ENCODE results near the gene ITGAV. TPM values are rescaled to one million over a fixed set of nuclear protein-coding genes. Genes with fewer than 3 reads are reported as not detected.

ITGAV gene
- total RNA-seq, 4 donors from 2014 or later: 28.9 to 67.0 (median 52.1) TPM

- intact Hi-C loops (cut with DNase I; ENCODE audit: low total_unique reads): loop anchor here (5.0 kb wide), 1 partner anchor 97 kb away; no protein-coding TSS in a partner anchor
- no peak overlapping the region for H3K27ac ChIP-seq
- peaks cover 0 to 12% (median 4%) of the 10 kb centered on the region in 4 donors for H3K4me1 ChIP-seq
- no peaks in the 10 kb centered on the region for H3K36me3 ChIP-seq
- in situ Hi-C loops (cut with MboI; ENCODE audit: low pct_ligation_motif_present in 1 of 4, low pct_unique_long_range_greater_than_20kb in 1 of 4, low sequenced_read_pairs in 3 of 4): no loop called here
- no peak for DNase-seq
- 87 to 97% methylated on average over 3 of the region's 3 CpGs for WGBS, 2 donors (ENCODE audit: low coverage in 1 of 2)
- no peaks in the 10 kb centered on the region for H3K9me3 ChIP-seq
- TF ChIP-seq POLR2AphosphoS5 (IDR thresholded peaks at IDR 0.05) (no peak), EP300 (IDR thresholded peaks at IDR 0.05; ENCODE audit: low read depth) (no peak), POLR2A (IDR thresholded peaks at IDR 0.05) (no peak)
- TF ChIP-seq, protein P1, sequence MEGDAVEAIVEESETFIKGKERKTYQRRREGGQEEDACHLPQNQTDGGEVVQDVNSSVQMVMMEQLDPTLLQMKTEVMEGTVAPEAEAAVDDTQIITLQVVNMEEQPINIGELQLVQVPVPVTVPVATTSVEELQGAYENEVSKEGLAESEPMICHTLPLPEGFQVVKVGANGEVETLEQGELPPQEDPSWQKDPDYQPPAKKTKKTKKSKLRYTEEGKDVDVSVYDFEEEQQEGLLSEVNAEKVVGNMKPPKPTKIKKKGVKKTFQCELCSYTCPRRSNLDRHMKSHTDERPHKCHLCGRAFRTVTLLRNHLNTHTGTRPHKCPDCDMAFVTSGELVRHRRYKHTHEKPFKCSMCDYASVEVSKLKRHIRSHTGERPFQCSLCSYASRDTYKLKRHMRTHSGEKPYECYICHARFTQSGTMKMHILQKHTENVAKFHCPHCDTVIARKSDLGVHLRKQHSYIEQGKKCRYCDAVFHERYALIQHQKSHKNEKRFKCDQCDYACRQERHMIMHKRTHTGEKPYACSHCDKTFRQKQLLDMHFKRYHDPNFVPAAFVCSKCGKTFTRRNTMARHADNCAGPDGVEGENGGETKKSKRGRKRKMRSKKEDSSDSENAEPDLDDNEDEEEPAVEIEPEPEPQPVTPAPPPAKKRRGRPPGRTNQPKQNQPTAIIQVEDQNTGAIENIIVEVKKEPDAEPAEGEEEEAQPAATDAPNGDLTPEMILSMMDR (IDR thresholded peaks at IDR 0.05): no peak
- no peak overlapping the region for H3K4me3 ChIP-seq
- H3K27me3 ChIP-seq: no peaks in the 10 kb centered on the region
Measured at GRCh38 chr2:186599186-186599778, 9.4 kb downstream of the ITGAV start.

DNA sequence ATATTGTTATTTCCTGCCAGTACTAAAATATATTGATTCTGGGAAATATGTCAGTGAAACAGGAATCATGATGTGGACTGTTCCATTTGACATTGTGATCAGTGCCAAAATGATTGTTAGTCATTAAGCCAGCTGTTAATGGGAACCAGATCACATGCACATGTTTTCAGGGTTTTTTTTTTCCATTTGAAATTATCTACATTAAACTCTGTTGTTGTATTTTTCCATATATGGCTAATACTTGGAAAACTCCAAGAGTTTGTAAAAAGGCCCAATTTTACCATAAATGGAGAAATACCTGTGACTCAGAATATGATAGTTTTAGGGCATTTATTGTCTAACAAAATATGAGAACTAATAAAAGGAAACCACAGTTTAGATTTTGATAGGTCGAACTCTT lies 13.4 kb downstream of the ITGAV start:
- DNase-seq: no peak
- H3K36me3 ChIP-seq: no peaks in the 10 kb centered on the region
- no peak overlapping the region for H3K4me3 ChIP-seq
- no peaks in the 10 kb centered on the region for H3K9me3 ChIP-seq
- H3K27ac ChIP-seq: no peak overlapping the region
- in situ Hi-C loops (cut with MboI; ENCODE audit: low pct_ligation_motif_present in 1 of 4, low pct_unique_long_range_greater_than_20kb in 1 of 4, low sequenced_read_pairs in 3 of 4): no loop called here
- peaks cover 0 to 2% (median 0%) of the 10 kb centered on the region in 4 donors for H3K4me1 ChIP-seq
- H3K27me3 ChIP-seq: no peaks in the 10 kb centered on the region
- intact Hi-C loops (cut with DNase I; ENCODE audit: low total_unique reads): no loop called here
- 78 to 92% methylated on average over 1 of the region's 1 CpG for WGBS, 2 donors (ENCODE audit: low coverage in 1 of 2)
- TF ChIP-seq POLR2AphosphoS5 (IDR thresholded peaks at IDR 0.05) (no peak), EP300 (IDR thresholded peaks at IDR 0.05; ENCODE audit: low read depth) (no peak), POLR2A (IDR thresholded peaks at IDR 0.05) (no peak)
- TF ChIP-seq, protein P1 (IDR thresholded peaks at IDR 0.05): no peak

- H3K4me1 ChIP-seq: no peaks in the 10 kb centered on the region
- 83% methylated on average over 3 of the region's 3 CpGs; no CpG with 5 or more reads in 1 of the 2 donors for WGBS, 2 donors (ENCODE audit: low coverage in 1 of 2)
- in situ Hi-C loops (cut with MboI; ENCODE audit: low pct_ligation_motif_present in 1 of 4, low pct_unique_long_range_greater_than_20kb in 1 of 4, low sequenced_read_pairs in 3 of 4): no loop called here
Measured at GRCh38 chr2:186605041-186605440, 15.2 kb downstream of the ITGAV start.

DNA sequence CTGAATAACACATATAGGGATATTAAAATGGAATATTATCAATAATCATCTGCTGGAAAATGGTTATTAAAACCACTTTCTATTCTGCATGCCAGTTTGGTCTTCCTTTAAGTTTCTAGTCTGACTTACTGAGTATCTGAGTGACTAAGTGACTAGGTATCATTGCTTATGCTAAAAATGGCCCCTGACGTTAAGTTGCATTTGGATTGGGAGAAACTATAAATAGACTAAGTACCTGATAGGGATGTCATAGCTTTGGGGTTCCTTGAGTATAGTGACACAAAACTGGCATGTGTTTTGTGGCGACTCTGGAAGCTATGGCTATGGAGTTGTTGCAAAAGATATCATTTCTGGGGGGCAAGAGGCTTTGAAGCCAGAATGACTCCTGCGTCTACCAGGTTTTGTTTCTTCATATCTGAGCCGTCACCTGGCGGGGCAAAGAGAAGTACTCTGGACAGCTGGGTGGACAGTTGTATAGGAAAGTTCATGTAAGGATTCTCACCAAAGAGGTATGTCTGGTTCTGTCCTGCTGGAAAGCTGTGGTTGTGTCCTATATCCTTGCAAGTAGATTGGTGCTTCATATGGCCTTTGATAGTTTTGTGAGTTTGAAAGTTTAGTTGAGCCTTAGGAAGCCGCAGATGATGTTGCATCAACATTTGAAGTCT lies 17.9 kb downstream of the ITGAV start:
- in situ Hi-C loops (cut with MboI; ENCODE audit: low pct_ligation_motif_present in 1 of 4, low pct_unique_long_range_greater_than_20kb in 1 of 4, low sequenced_read_pairs in 3 of 4) (no loop called here), intact Hi-C loops (cut with DNase I; ENCODE audit: low total_unique reads) (no loop called here)
- 96 to 100% methylated on average over 2 to 6 of the region's 6 CpGs for WGBS, 2 donors (ENCODE audit: low coverage in 1 of 2)

More at GRCh38 chr2:186605041-186605440, 15.2 kb downstream of the ITGAV start:
- H3K27me3 ChIP-seq: no peaks in the 10 kb centered on the region
- DNase-seq: no peak
- no peaks in the 10 kb centered on the region for H3K36me3 ChIP-seq
- no peak overlapping the region for H3K4me3 ChIP-seq
- TF ChIP-seq EP300 (IDR thresholded peaks at IDR 0.05; ENCODE audit: low read depth): no peak
- TF ChIP-seq, protein P1 (IDR thresholded peaks at IDR 0.05): no peak
- TF ChIP-seq POLR2A (IDR thresholded peaks at IDR 0.05): no peak
- TF ChIP-seq POLR2AphosphoS5 (IDR thresholded peaks at IDR 0.05): no peak
- H3K9me3 ChIP-seq: no peaks in the 10 kb centered on the region
- H3K27ac ChIP-seq: no peak overlapping the region
- intact Hi-C loops (cut with DNase I; ENCODE audit: low total_unique reads): no loop called here

More for the DNA sequence above, 17.9 kb downstream of the ITGAV start:
- no peaks in the 10 kb centered on the region for H3K36me3 ChIP-seq
- no peaks in the 10 kb centered on the region for H3K27me3 ChIP-seq
- H3K27ac ChIP-seq: no peak overlapping the region
- no peaks in the 10 kb centered on the region for H3K9me3 ChIP-seq
- no peak for DNase-seq
- peaks cover 0 to 4% (median 2%) of the 10 kb centered on the region in 4 donors for H3K4me1 ChIP-seq
- H3K4me3 ChIP-seq: no peak overlapping the region
- TF ChIP-seq, protein P1 (IDR thresholded peaks at IDR 0.05): no peak
- no peak for TF ChIP-seq POLR2AphosphoS5 (IDR thresholded peaks at IDR 0.05)
- TF ChIP-seq EP300 (IDR thresholded peaks at IDR 0.05; ENCODE audit: low read depth): no peak
- TF ChIP-seq POLR2A (IDR thresholded peaks at IDR 0.05): no peak
